GM18511 (cell line): ENCODE measurements around the gene CYP2S1.

Source experiments
- ATAC-seq: cut with Tn5 transposase; IDR thresholded peaks from one replicate; pipeline ENCODE4 v1.9.1; 2021; ENCODE audit warnings: mild to moderate bottlenecking, moderate library complexity; ENCODE audit not compliant: unreplicated experiment

Gene CYP2S1

DNA sequence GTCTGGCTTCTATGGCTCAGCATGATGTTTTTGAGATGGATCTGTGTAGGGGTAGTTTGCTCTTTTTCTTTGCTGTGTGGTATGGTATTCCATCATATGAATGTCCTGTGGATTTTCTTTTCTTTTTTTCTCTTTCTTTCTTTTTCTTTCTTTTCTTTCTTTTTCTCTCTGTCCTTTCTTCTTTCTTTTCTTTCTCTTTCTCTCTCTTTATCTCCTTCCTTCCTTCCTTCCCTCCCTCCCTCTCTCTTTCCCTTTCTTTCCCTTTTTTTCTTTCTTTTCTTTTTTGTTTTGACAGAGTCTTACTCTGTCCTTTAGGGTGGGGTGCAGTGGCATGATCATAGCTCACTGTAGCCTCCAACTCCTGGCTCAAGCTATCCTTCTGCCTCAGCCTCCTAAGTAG lies 62.2 kb downstream of the CYP2S1 start:
- no peak for ATAC-seq
